Middle frontal gyrus (tissue), 1 donor: ENCODE measurements around the gene RUBCNL.

Experiments used
- DNase-seq: peaks from one replicate; pipeline ENCODE4 v3.0.0-alpha.2; 2015; ENCODE audit warnings: low spot score; ENCODE audit errors: extremely low spot score

RUBCNL gene

GRCh38 chr13:46307554-46307953, 79.5 kb downstream of the RUBCNL start:
- no peak for DNase-seq

- DNase-seq: no peak
Observed at GRCh38 chr13:46304546-46304945, 82.5 kb downstream of the RUBCNL start.

- no peak for DNase-seq
Observed at GRCh38 chr13:46303742-46304385, 83.2 kb downstream of the RUBCNL start.

GRCh38 chr13:46297361-46297811, 89.7 kb downstream of the RUBCNL start:
- DNase-seq: no peak

GRCh38 chr13:46296921-46297320, 90.1 kb downstream of the RUBCNL start:
- no peak for DNase-seq

GRCh38 chr13:46296115-46296822, 90.8 kb downstream of the RUBCNL start:
- DNase-seq: no peak

GRCh38 chr13:46295491-46296114, 91.4 kb downstream of the RUBCNL start:
- DNase-seq: no peak

GRCh38 chr13:46293436-46293835, 93.6 kb downstream of the RUBCNL start:
- no peak for DNase-seq
